Motor neuron (in vitro differentiated cells): Measurements from ENCODE around the gene UPK3B. TPM values are rescaled to one million over a fixed set of nuclear protein-coding genes. Genes with fewer than 3 reads are reported as not detected.
"Not testable (repeated sequence)": the region's sequence is repeated elsewhere in the genome, so short reads cannot be mapped to it uniquely, and the experiment has no call there.

Experiments used
- ATAC-seq, 8 experiments: fragments of 200-7000 bp; cut with Tn5 transposase; replicated peaks in 6 of 8; 2 replicates each; pipeline ENCODE4 v1.8.0; 2021; ENCODE audit warnings: mild to moderate bottlenecking in 8 of 8, moderate library complexity in 8 of 8
- H3K27ac ChIP-seq, 2 donors: fragments of 250-450 bp; sonication (Bioruptor Pico); 2 replicates each; pipeline ENCODE4 v1.9.0; 2021; ENCODE audit warnings: antibody characterized with exemption in 2 of 2, mild to moderate bottlenecking in 2 of 2, moderate library complexity in 1 of 2
- H3K4me1 ChIP-seq, 2 donors: fragments of 250-450 bp; sonication (Bioruptor Pico); replicated peaks in 1 of 2; 2 replicates each; pipeline ENCODE4 v1.6.1; 2021; ENCODE audit warnings: antibody characterized with exemption in 2 of 2, mild to moderate bottlenecking in 2 of 2, moderate library complexity in 1 of 2
- H3K4me3 ChIP-seq, 5 donors: fragments of 250-450 bp; sonication (Bioruptor Pico); 2 replicates each; pipeline ENCODE4 v1.9.0; 2021; ENCODE audit warnings: antibody characterized with exemption in 5 of 5, mild to moderate bottlenecking in 5 of 5, moderate library complexity in 4 of 5
- WGBS, 10 experiments: fragments of 450-650 bp; shearing (Covaris generic); methylation state at CpG; one replicate each; pipeline ENCODE4 v1.0.0; 2022; 5-methylcytosine and 5-hydroxymethylcytosine counted together
- in situ Hi-C, 9 experiments: fragments of 400-800 bp; cut with MboI; loops; one replicate each; pipeline ENCODE4 v1.15.0; 2021; ENCODE audit warnings: low sequenced_read_pairs in 9 of 9, low pct_unique_long_range_greater_than_20kb in 2 of 9; ENCODE audit not compliant: unreplicated experiment in 9 of 9
- total RNA-seq, 8 experiments: library from RNA; unstranded; fragments of 300-600 nt; gene quantifications; 2 replicates each; pipeline versions ENCODE4 v1.2.3 to v1.2.4, GENCODE V29; 2022

UPK3B gene
- total RNA-seq, 8 experiments from 2014 or later: 0.20 to 0.62 (median 0.41) TPM; not detected in 4

DNA sequence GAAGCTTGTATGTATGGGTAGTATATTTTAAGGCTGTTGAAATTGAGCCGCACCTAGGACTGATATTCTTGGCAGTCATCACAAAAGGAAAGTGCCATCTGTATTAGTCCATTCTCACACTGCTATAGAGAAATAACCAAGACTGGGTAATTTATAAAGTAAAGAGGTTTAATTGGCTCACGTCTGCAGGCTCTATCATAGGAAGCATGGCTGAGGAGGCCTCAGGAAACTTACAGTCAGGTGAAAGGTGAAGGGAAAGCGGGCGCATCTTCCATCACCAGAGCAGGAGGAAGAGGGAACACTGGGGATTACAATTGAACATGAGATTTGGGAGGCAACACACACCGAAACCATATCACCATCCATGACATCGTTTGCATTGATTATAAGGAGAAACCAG, 41.6 kb downstream of the UPK3B start:
- H3K4me3 ChIP-seq, H3K27ac ChIP-seq, in situ Hi-C loops: not testable (repeated sequence)

DNA sequence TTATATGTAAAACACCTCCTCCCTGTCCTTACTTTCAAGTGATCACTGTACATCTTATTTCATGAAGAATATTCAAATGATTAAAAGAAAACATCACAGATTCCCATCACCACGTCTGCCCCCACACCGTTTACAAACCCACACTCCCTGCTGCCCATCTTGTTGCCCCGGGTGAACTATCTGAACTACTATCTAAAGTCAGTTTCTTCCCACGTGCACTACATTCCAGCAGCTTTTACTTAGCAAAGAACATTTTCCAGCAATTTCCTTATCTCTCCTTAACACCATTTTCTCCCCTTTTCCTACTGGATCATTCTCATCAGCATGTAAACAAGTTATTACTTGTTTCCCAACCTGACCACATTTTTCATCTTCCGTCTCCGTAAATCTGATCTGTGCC, 49.3 kb downstream of the UPK3B start:
- ATAC-seq: peak in 1 of 8 experiments; percentile 63
- H3K4me3 ChIP-seq, in situ Hi-C loops, H3K4me1 ChIP-seq, H3K27ac ChIP-seq: not testable (repeated sequence)
- 0 to 90% (median 70%) methylated on average over 1 to 2 of the region's 6 CpGs; no CpG with 5 or more reads in 7 of the 10 experiments for WGBS, 10 experiments

More for the DNA sequence above, 41.6 kb downstream of the UPK3B start:
- H3K4me1 ChIP-seq, ATAC-seq: not testable (repeated sequence)
- WGBS, 10 experiments: no CpG with 5 or more reads among the region's 6 CpGs

DNA sequence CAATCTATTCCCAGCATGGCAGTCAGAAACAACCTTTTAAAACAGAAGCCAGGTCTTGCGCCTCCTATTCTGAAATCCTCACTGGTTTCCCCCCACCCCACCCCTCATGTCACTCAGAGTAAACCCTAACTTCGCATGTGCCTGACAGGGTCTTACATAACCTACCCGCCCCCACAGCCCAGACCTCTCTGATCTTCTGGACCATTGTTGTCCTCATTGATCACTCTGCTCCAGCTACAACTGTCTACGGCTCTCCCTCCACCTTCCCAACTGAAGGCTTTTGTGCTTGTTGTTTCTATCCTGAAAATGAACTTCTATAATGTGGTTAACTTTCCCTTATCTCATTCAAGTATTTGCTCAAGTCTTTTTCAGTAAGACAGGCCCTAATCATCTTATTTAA, 49.8 kb downstream of the UPK3B start:
- WGBS, 10 experiments: 67 to 100% (median 100%) methylated on average over 1 of the region's 4 CpGs; no CpG with 5 or more reads in 7 of the 10 experiments
- H3K4me3 ChIP-seq, ATAC-seq, in situ Hi-C loops, H3K4me1 ChIP-seq, H3K27ac ChIP-seq: not testable (repeated sequence)

DNA sequence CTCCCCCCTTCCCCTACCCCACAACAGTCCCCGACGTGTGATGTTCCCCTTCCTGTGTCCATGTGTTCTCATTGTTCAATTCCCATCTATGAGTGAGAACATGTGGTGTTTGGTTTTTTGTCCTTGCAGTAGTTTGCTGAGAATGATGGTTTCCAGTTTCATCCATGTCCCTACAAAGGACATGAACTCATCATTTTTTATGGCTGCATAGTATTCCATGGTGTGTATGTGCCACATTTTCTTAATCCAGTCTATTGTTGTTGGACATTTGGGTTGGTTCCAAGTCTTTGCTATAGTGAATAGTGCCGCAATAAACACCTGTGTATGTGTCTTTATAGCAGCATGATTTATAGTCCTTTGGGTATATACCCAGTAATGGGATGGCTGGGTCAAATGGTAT, 51.0 kb downstream of the UPK3B start:
- H3K4me3 ChIP-seq, in situ Hi-C loops, H3K27ac ChIP-seq, ATAC-seq, H3K4me1 ChIP-seq: not testable (repeated sequence)
- no CpG with 5 or more reads among the region's 3 CpGs for WGBS, 10 experiments

DNA sequence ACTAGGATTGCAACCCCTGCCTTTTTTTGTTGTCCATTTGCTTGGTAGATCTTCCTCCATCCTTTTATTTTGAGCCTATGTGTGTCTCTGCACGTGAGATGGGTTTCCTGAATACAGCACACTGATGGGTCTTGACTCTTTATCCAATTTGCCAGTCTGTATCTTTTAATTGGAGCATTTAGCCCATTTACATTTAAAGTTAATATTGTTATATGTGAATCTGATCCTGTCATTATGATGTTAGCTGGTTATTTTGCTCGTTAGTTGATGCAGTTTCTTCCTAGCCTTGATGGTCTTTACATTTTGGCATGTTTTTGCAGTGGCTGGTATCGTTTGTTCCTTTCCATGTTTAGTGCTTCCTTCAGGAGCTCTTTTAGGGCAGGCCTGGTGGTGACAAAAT, 54.6 kb downstream of the UPK3B start:
- ATAC-seq, H3K27ac ChIP-seq, H3K4me1 ChIP-seq, H3K4me3 ChIP-seq, in situ Hi-C loops: not testable (repeated sequence)
- no CpG with 5 or more reads among the region's 3 CpGs for WGBS, 10 experiments

Other genes with a start within 250 kb of the UPK3B start
- gene HSPB1, start 207.9 kb upstream of the UPK3B start, total RNA-seq: 100 to 1,000 TPM in 5 of 8 experiments, 10 to 100 TPM in 3; 44.0 to 193 (median 120) TPM
- gene YWHAG, start 151.6 kb upstream of the UPK3B start, total RNA-seq: 100 to 1,000 TPM; 153 to 275 (median 184) TPM
- 1 to 10 TPM in 2 of 8 experiments, under 1 TPM in 6; 0.18 to 1.5 (median 0.68) TPM for gene SSC4D, start 100.9 kb upstream of the UPK3B start, total RNA-seq
- 1 to 10 TPM in 5 of 8 experiments, under 1 TPM in 2, not detected in 1; 0.22 to 8.8 (median 1.7) TPM for gene ZP3, start 85.6 kb upstream of the UPK3B start, total RNA-seq
- gene DTX2, start 48.8 kb upstream of the UPK3B start, total RNA-seq: 10 to 100 TPM in 2 of 8 experiments, 1 to 10 TPM in 6; 3.4 to 13.8 (median 5.6) TPM
- 1 to 10 TPM in 2 of 8 experiments, under 1 TPM in 6; 0.14 to 1.8 (median 0.35) TPM for gene SPDYE16, start 32.7 kb downstream of the UPK3B start, total RNA-seq
- 10 to 100 TPM in 4 of 8 experiments, 1 to 10 TPM in 4; 5.9 to 15.3 (median 9.9) TPM for gene POMZP3, start 116.7 kb downstream of the UPK3B start, total RNA-seq